K562 (cell line): ENCODE data around the gene HSD17B11. TPM values are rescaled to one million over a fixed set of nuclear protein-coding genes. Genes with fewer than 3 reads are reported as not detected.

Experiments used
- ATAC-seq: fragments of 200-7000 bp; cut with Tn5 transposase; 3 replicates; pipeline ENCODE4 v1.9.1; 2020; ENCODE audit warnings: moderate library complexity
- BruUV-seq: library from RNA; stranded (reverse); fragments of 400-500 nt; replicated peaks from 2 replicates; lab custom pipeline; 2021; lab: Mats Ljungman, UMichigan
- CTCF ChIA-PET: fragments of 300-600 bp; formaldehyde crosslinking; extraction: SDS; loops from one replicate; lab custom pipeline; 2021; ENCODE audit warnings: low intra/inter-chr PET ratio; lab: Yijun Ruan, JAX
- POLR2A ChIA-PET: fragments of 300-600, 350-650 bp; sonication (Branson Sonifier 250); formaldehyde crosslinking; extraction: SDS; loops from one replicate; lab custom pipeline; 2021; ENCODE audit warnings: antibody characterized with exemption, inconsistent platforms; lab: Yijun Ruan, JAX
- DNase-seq, 4 experiments: peaks; one replicate each; pipeline versions ENCODE4 v3.0.0 to v3.0.0-alpha.2; 2011 to 2018; ENCODE audit warnings: low spot score in 3 of 4, mixed read lengths in 3 of 4; ENCODE audit errors: extremely low read depth in 1 of 4
- FAIRE-seq: peaks from 2 replicates; lab custom pipeline; 2011; peaks lifted over from hg19 to GRCh38; lab: Jason Lieb, UNC
- H2AFZ ChIP-seq: 2 replicates; pipeline ENCODE4 v1.6.0; 2011; ENCODE audit warnings: low read depth, low read length, control low read depth, inconsistent platforms
- H3K27ac ChIP-seq: fragments of 200-600 bp; 3 replicates; pipeline ENCODE4 v1.8.0; 2011; ENCODE audit warnings: low read depth, mild to moderate bottlenecking, control low read depth, inconsistent platforms, low read length, moderate library complexity, mixed read lengths; ENCODE audit errors: extremely low read depth
- H3K27me3 ChIP-seq, 2 experiments: fragments of 300-600 bp in 1 of 2; 2 replicates in 1 of 2; 3 replicates in 1 of 2; pipeline versions ENCODE4 v1.6.0 to v1.8.0; 2011; ENCODE audit warnings: inconsistent platforms in 2 of 2, low read length in 2 of 2, mild to moderate bottlenecking in 1 of 2, mixed read lengths in 1 of 2, moderate library complexity in 1 of 2; ENCODE audit not compliant: control insufficient read depth in 2 of 2, insufficient read depth in 2 of 2
- H3K36me3 ChIP-seq: fragments of 300-600 bp; 3 replicates; pipeline ENCODE4 v1.8.0; 2011; ENCODE audit warnings: mild to moderate bottlenecking, low read length, inconsistent platforms; ENCODE audit not compliant: control insufficient read depth, insufficient read depth
- H3K4me1 ChIP-seq, 2 experiments: fragments of 200-600 bp in 1 of 2; replicated peaks in 1 of 2; 2 replicates in 1 of 2; 3 replicates in 1 of 2; pipeline versions ENCODE4 v1.5.1 to v1.8.0; 2011; ENCODE audit warnings: inconsistent platforms in 2 of 2, low read length in 2 of 2, mild to moderate bottlenecking in 1 of 2, mixed read lengths in 1 of 2, moderate library complexity in 1 of 2; ENCODE audit not compliant: control insufficient read depth in 2 of 2, insufficient read depth in 2 of 2
- H3K4me2 ChIP-seq: 2 replicates; pipeline ENCODE4 v1.6.1; 2011; ENCODE audit warnings: low read length, control low read depth, inconsistent platforms, mixed read lengths; ENCODE audit not compliant: insufficient read depth
- H3K4me3 ChIP-seq: fragments of 200-600 bp; sonication (generic), shearing (Covaris generic); 2 replicates; pipeline ENCODE4 v1.5.1; 2016; ENCODE audit warnings: control low read depth, inconsistent platforms
- H3K79me2 ChIP-seq: fragments of 200-600 bp; 3 replicates; pipeline ENCODE4 v1.8.0; 2011; ENCODE audit warnings: low read length, inconsistent platforms; ENCODE audit not compliant: control insufficient read depth, insufficient read depth
- H3K9ac ChIP-seq, 2 experiments: 2 replicates each; pipeline versions ENCODE4 v1.6.0 to v1.6.1; 2011; ENCODE audit warnings: low read depth in 2 of 2, low read length in 2 of 2, control low read depth in 1 of 2, inconsistent platforms in 1 of 2, mild to moderate bottlenecking in 1 of 2, mixed read lengths in 1 of 2; ENCODE audit not compliant: insufficient read depth in 1 of 2
- H3K9me1 ChIP-seq: one replicate; pipeline ENCODE4 v1.6.0; 2011; ENCODE audit warnings: inconsistent platforms, mild to moderate bottlenecking, low read length, moderate library complexity; ENCODE audit not compliant: control insufficient read depth, insufficient read depth
- H3K9me3 ChIP-seq: replicated peaks from 2 replicates; pipeline ENCODE4 v1.5.1; 2011; ENCODE audit warnings: low read depth, low read length, inconsistent platforms; ENCODE audit not compliant: control insufficient read depth, insufficient read depth
- H4K20me1 ChIP-seq: replicated peaks from 2 replicates; pipeline ENCODE4 v1.6.1; 2011; ENCODE audit warnings: low read length, inconsistent platforms, mixed read lengths; ENCODE audit not compliant: control insufficient read depth, insufficient read depth
- ARID1B ChIP-seq: fragments of 450-650 bp; IDR thresholded peaks from 2 replicates; pipeline ENCODE4 v1.6.1; 2016; ENCODE audit warnings: antibody characterized with exemption, mild to moderate bottlenecking, inconsistent platforms
- ATF3 ChIP-seq, 2 experiments: fragments of 450-650 bp in 1 of 2; sonication (generic) in 1 of 2; formaldehyde crosslinking in 1 of 2; IDR thresholded peaks in 1 of 2; conservative IDR thresholded peaks in 1 of 2; 2 replicates each; pipeline versions ENCODE4 v1.6.1 to v1.8.1; 2016 to 2023; ENCODE audit warnings: mild to moderate bottlenecking in 2 of 2, moderate library complexity in 2 of 2, inconsistent platforms in 1 of 2, missing genetic modification reagents in 1 of 2
- BMI1 ChIP-seq: fragments of 150-350 bp; IDR thresholded peaks from 2 replicates; pipeline ENCODE4 v1.6.1; 2014; ENCODE audit warnings: low read length
- DEAF1 ChIP-seq: fragments of 450-650 bp; formaldehyde crosslinking; IDR thresholded peaks from 2 replicates; pipeline ENCODE4 v1.4.0; 2020; ENCODE audit warnings: mild to moderate bottlenecking, moderate library complexity
- DLX4 ChIP-seq: fragments of 250-450 bp; sonication (Bioruptor Pico); IDR thresholded peaks from 2 replicates; pipeline ENCODE4 v1.6.1; 2021; ENCODE audit warnings: mild to moderate bottlenecking
- ELK3 ChIP-seq: fragments of 450-650 bp; formaldehyde crosslinking; IDR thresholded peaks from 2 replicates; pipeline ENCODE4 v1.4.0; 2020; ENCODE audit warnings: mild to moderate bottlenecking
- FOXP4 ChIP-seq: sonication (generic); formaldehyde crosslinking; IDR thresholded peaks from 2 replicates; pipeline ENCODE4 v1.8.0; 2022; ENCODE audit warnings: mild to moderate bottlenecking, missing genetic modification reagents, borderline replicate concordance
- HNRNPLL ChIP-seq: fragments of 200-400 bp; formaldehyde crosslinking; IDR thresholded peaks from 2 replicates; pipeline ENCODE4 v1.6.1; 2017; ENCODE audit warnings: low read length, low read depth, mild to moderate bottlenecking; ENCODE audit not compliant: poor library complexity, severe bottlenecking
- KAT2B ChIP-seq: IDR thresholded peaks from one replicate; pipeline ENCODE4 v1.6.1; 2012; ENCODE audit warnings: low read depth, mild to moderate bottlenecking, control low read depth, inconsistent platforms, low read length, moderate library complexity
- MCM7 ChIP-seq, 2 experiments: fragments of 450-650 bp; IDR thresholded peaks; 2 replicates each; pipeline ENCODE4 v1.6.1; 2016 to 2018
- MEIS2 ChIP-seq: fragments of 450-650 bp; IDR thresholded peaks from 2 replicates; pipeline ENCODE4 v1.6.1; 2014; ENCODE audit warnings: mild to moderate bottlenecking; ENCODE audit not compliant: partially characterized antibody
- NBN ChIP-seq: fragments of 450-650 bp; IDR thresholded peaks from 2 replicates; pipeline ENCODE4 v1.6.1; 2016; ENCODE audit warnings: low read depth, mild to moderate bottlenecking
- NRF1 ChIP-seq, 2 experiments: fragments of 450-650 bp; IDR thresholded peaks in 1 of 2; conservative IDR thresholded peaks in 1 of 2; 2 replicates each; pipeline ENCODE4 v1.6.1; 2014; ENCODE audit warnings: mild to moderate bottlenecking in 2 of 2
- ZNF212 ChIP-seq: fragments of 450-650 bp; formaldehyde crosslinking; IDR thresholded peaks from 2 replicates; pipeline ENCODE4 v1.4.0; 2020; ENCODE audit warnings: mild to moderate bottlenecking
- ZNF431 ChIP-seq: sonication (generic); formaldehyde crosslinking; IDR thresholded peaks from 2 replicates; pipeline ENCODE4 v1.8.0; 2022; ENCODE audit warnings: mild to moderate bottlenecking, missing genetic modification reagents
- ZNF584 ChIP-seq: fragments of 200-800 bp; sonication (Bioruptor generic); IDR thresholded peaks from 2 replicates; pipeline ENCODE4 v1.6.1; 2016; ENCODE audit warnings: low read depth, mild to moderate bottlenecking, missing genetic modification characterization, missing compliant biosample characterization
- ZNF589 ChIP-seq: fragments of 200-800 bp; sonication (Bioruptor generic); IDR thresholded peaks from 2 replicates; pipeline ENCODE4 v1.6.1; 2016; ENCODE audit warnings: low read depth, missing genetic modification characterization, missing compliant biosample characterization
- ZNF778 ChIP-seq: fragments of 450-650 bp; formaldehyde crosslinking; IDR thresholded peaks from 2 replicates; pipeline ENCODE4 v1.4.0; 2020; ENCODE audit warnings: mild to moderate bottlenecking, moderate library complexity
- WGBS: fragments of 100-300 bp; shearing (Covaris generic); methylation state at CpG from one replicate; pipeline ENCODE4 v1.1.6; 2016; ENCODE audit warnings: low coverage, mixed read lengths; ENCODE audit not compliant: insufficient coverage; ENCODE audit errors: missing lambda C conversion rate; 5-methylcytosine and 5-hydroxymethylcytosine counted together
- in situ Hi-C: fragments of 300-500 bp; cut with MboI; formaldehyde crosslinking; loops from 4 replicates; pipeline ENCODE4 v1.15.0; 2018; ENCODE audit warnings: inconsistent platforms, mixed read lengths
- intact Hi-C: fragments of 100-400 bp; cut with micrococcal nuclease; formaldehyde crosslinking; loops from 2 replicates; pipeline ENCODE4 v1.14.2; 2022
- polyA plus RNA-seq, 8 experiments: library from polyadenylated mRNA; depleted of rRNA in 4 of 8; stranded (reverse) in 5 of 8; unstranded in 3 of 8; fragments of >200 nt; fragmentation: Nextera tagmentation in 2 of 8; fragmentation: Illumina TruSeq in 1 of 8; extraction: Ambion mirVana in 2 of 8; extraction: Trizol in 1 of 8; gene quantifications; 2 replicates each; pipeline versions ENCODE4 v1.2.1 to v1.2.3, GENCODE V29; 2011 to 2014; ENCODE audit warnings: inconsistent platforms in 1 of 8, missing spikeins in 1 of 8
- total RNA-seq, 7 experiments: library from RNA; depleted of rRNA in 6 of 7; stranded (reverse); fragments of >200 nt in 6 of 7; fragmentation: Illumina TruSeq in 2 of 7; extraction: Trizol in 2 of 7; gene quantifications; 2 replicates each; pipeline versions ENCODE4 v1.2.1 to v1.2.3, GENCODE V29; 2011 to 2021; ENCODE audit warnings: low replicate concordance in 1 of 7

HSD17B11 gene
- total and polyA plus RNA-seq, 9 of the 15 experiments (the other 6 are each of a cell fraction or from before 2014, with no cell fraction given), result 26.0 to 108 (median 81.0) TPM

- intact Hi-C loops, result no loop called here
- TF ChIP-seq NRF1 (conservative IDR thresholded peaks at IDR 0.05 in 1 of 2, IDR thresholded peaks at IDR 0.05 in 1 of 2) (no peak), FOXP4 (no peak), HNRNPLL (no peak), DLX4 (no peak), MEIS2 (no peak), ZNF778 (CRISPR knock-in tag) (no peak), DEAF1 (no peak), NBN (no peak), ATF3 (IDR thresholded peaks at IDR 0.05) (no peak), ATF3 (CRISPR knock-in tag; conservative IDR thresholded peaks at IDR 0.05) (no peak), ZNF584 (CRISPR knock-in tag) (no peak), ZNF212 (CRISPR knock-in tag) (no peak), ARID1B (no peak), KAT2B (no peak), MCM7 (IDR thresholded peaks at IDR 0.05) (no peak), ZNF589 (CRISPR knock-in tag) (no peak), ELK3 (CRISPR knock-in tag) (no peak), BMI1 (no peak), ZNF431 (CRISPR knock-in tag) (no peak)
Measured at GRCh38 chr4:87425711-87426110, 34.7 kb upstream of the HSD17B11 start.

More at GRCh38 chr4:87425711-87426110, 34.7 kb upstream of the HSD17B11 start:
- no peaks in the 10 kb centered on the region for H3K9me3 ChIP-seq
- H3K27ac ChIP-seq, result no peak overlapping the region
- ATAC-seq, result no peak
- H3K9me1 ChIP-seq, result no peaks in the 10 kb centered on the region
- no peak overlapping the region for H3K4me3 ChIP-seq
- in situ Hi-C loops, result no loop called here
- H3K9ac ChIP-seq, result no peak overlapping the region
- CTCF ChIA-PET, result no interaction called here
- no peak overlapping the region for H2AFZ ChIP-seq
- no peaks in the 10 kb centered on the region for H3K36me3 ChIP-seq
- BruUV-seq, result no TSS peak
- POLR2A ChIA-PET, result no interaction called here
- DNase-seq, result no peak
- peaks cover 68% of the 10 kb centered on the region for H3K79me2 ChIP-seq
- no peaks in the 10 kb centered on the region for H4K20me1 ChIP-seq
- no peak overlapping the region for H3K4me2 ChIP-seq
- peaks cover 7 to 13% of the 10 kb centered on the region in 2 experiments; a peak in 4 of 5 replicates for H3K4me1 ChIP-seq
- WGBS, result 81% methylated on average over 2 of the region's 2 CpGs
- H3K27me3 ChIP-seq, result no peaks in the 10 kb centered on the region
- no peak for FAIRE-seq
